ENCODE results near the gene IQCH.

The IQCH gene

DNA sequence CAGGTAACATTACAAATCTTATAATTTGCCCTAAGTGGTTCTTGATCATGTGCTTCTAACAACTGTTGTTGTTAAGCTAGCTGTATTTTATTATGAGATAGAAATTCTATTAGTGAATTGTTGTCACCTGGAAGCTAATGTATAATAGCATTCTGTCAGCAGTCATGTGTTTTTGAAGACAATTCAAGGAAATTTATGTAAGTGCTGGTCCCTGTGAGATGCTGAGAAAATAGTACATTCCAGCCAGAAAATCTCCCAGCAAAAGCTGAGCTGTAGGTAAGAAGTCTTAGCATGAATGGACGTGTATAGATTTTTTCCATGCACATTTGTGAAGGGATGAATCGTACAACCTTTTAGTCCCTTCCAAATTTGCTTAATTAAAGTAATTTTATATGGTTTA lies 146.3 kb downstream of the IQCH start:
- DNase-seq (ENCODE audit: low read depth): no peak
- H3K4me3 ChIP-seq (ENCODE audit: low read depth, low read length): no peak overlapping the region
- no peak for TF ChIP-seq CTCF (IDR thresholded peaks at IDR 0.05; ENCODE audit: insufficient read depth, low read depth, low read length, missing control alignments)

DNA sequence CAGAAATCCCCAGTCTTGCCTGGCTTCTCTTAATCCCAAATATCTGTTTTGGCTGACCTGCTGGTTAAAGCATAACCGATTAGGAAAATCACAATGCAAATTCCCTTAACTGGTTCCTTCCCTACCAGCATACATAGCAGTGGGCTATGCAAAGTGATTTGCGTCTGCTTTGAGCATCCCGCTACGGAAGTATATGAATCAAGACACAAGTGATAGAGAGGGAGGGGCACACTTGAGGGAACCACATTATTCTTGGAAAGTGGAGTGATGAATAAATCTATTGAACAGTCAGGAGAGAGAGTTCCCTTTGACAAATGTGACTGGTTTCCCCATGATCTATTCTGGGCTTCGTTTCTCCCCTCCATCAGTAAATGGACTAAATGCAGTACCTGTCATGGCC lies 146.8 kb downstream of the IQCH start:
- H3K4me3 ChIP-seq (ENCODE audit: low read depth, low read length): no peak overlapping the region
- no peak for DNase-seq (ENCODE audit: low read depth)
- TF ChIP-seq CTCF (IDR thresholded peaks at IDR 0.05; ENCODE audit: insufficient read depth, low read depth, low read length, missing control alignments): no peak

DNA sequence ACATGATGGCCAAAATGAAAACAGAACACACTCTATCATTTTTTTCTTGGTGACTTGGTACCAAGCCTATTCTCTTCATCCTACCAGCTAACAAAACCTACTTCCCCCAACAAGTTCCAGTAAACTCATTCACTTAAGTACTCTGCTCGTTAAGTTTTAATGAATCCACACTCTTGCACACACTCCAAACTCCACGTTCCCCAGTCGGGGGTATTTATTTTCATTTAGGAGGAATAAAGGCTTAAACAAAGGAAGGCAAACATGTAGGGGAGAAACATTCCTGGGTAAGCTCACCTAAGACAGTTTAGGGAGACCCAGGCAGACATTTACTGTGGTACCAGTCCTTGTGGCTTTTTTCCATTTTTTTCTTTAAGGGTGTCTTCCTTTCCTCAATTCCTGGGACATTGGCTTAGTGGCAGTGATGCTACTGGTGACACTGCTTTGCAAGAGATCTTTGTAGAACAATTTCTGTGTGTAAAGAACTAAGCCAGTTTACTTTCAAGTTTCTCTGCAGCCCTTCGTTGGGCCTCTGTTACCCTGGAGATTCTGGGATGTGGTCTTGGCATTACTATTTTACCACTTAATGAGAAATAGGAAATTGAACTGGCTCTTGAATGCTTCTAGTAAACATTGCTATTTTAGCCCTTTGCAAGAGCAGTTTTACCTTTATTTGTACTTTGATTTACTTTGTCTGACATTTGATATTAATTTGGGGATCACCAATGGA lies 149.0 kb downstream of the IQCH start:
- H3K4me3 ChIP-seq (ENCODE audit: low read depth, low read length): no peak overlapping the region
- no peak for TF ChIP-seq CTCF (IDR thresholded peaks at IDR 0.05; ENCODE audit: insufficient read depth, low read depth, low read length, missing control alignments)
- no peak for DNase-seq (ENCODE audit: low read depth)

- no peak for DNase-seq (ENCODE audit: low read depth)
- no peak overlapping the region for H3K4me3 ChIP-seq (ENCODE audit: low read depth, low read length)
- no peak for TF ChIP-seq CTCF (IDR thresholded peaks at IDR 0.05; ENCODE audit: insufficient read depth, low read depth, low read length, missing control alignments)
Observed at GRCh38 chr15:67405208-67406191, 150.9 kb downstream of the IQCH start.

- DNase-seq (ENCODE audit: low read depth): no peak
- TF ChIP-seq CTCF (IDR thresholded peaks at IDR 0.05; ENCODE audit: insufficient read depth, low read depth, low read length, missing control alignments): no peak
- H3K4me3 ChIP-seq (ENCODE audit: low read depth, low read length): no peak overlapping the region
Observed at GRCh38 chr15:67406257-67406861, 151.8 kb downstream of the IQCH start.

- no peak for DNase-seq (ENCODE audit: low read depth)
- no peak overlapping the region for H3K4me3 ChIP-seq (ENCODE audit: low read depth, low read length)
- no peak for TF ChIP-seq CTCF (IDR thresholded peaks at IDR 0.05; ENCODE audit: insufficient read depth, low read depth, low read length, missing control alignments)
Observed at GRCh38 chr15:67407786-67408185, 153.2 kb downstream of the IQCH start.

All from GM12865 (cell line).